Spleen (tissue), 7 donors: ENCODE measurements around the gene CTNNA1.

Experiments used
- POLR2A ChIP-seq, 3 donors: fragments of 450-650 bp; IDR thresholded peaks; one replicate each; pipeline ENCODE4 v1.5.1; 2017; ENCODE audit warnings: antibody characterized with exemption in 3 of 3, mild to moderate bottlenecking in 1 of 3
- POLR2AphosphoS5 ChIP-seq, 3 donors: sonication (generic); formaldehyde crosslinking; IDR thresholded peaks; one replicate each; pipeline ENCODE4 v1.5.1; 2017; ENCODE audit warnings: antibody characterized with exemption in 3 of 3
- TF ChIP-seq, protein P1 (sequence below), 11 experiments: fragments of 200-600 bp in 7 of 11; fragments of 450-650 bp in 4 of 11; sonication (generic) in 4 of 11; IDR thresholded peaks in 8 of 11; conservative IDR thresholded peaks in 3 of 11; 1 replicate in 7 of 11; 2 replicates in 4 of 11; pipeline versions ENCODE4 v1.4.0 to v1.8.0; 2016 to 2021; ENCODE audit warnings: antibody characterized with exemption in 11 of 11, inconsistent platforms in 4 of 11, mild to moderate bottlenecking in 1 of 11
- donor health status: DM: no; HTN: no; CAD: no; lungs with moderate emphysema.
- donor health status: DM: no; HTN: no; CAD: no.
- donor health status: DM: no; HTN: no; CAD: no.

DNA sequence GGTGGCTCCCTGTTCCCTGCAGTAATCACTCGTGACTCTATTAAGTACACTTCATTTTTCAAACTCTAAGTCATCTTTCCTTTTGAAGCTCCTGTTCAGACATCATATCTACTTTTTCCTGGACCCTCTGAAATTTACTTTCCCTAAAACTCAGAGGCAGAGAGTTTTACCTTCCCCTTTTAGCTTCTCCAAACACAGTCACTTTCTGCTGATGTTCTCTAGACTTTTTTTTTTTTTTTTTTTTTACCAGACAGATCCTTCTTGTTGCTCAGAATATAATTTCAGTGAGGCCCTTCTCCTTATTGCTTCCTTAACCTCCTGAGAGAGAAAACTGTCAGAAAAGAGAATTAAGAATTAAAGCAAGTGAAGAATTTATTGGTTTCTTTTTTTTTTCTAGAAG lies 208.5 kb downstream of the CTNNA1 start:
- TF ChIP-seq, protein P1, sequence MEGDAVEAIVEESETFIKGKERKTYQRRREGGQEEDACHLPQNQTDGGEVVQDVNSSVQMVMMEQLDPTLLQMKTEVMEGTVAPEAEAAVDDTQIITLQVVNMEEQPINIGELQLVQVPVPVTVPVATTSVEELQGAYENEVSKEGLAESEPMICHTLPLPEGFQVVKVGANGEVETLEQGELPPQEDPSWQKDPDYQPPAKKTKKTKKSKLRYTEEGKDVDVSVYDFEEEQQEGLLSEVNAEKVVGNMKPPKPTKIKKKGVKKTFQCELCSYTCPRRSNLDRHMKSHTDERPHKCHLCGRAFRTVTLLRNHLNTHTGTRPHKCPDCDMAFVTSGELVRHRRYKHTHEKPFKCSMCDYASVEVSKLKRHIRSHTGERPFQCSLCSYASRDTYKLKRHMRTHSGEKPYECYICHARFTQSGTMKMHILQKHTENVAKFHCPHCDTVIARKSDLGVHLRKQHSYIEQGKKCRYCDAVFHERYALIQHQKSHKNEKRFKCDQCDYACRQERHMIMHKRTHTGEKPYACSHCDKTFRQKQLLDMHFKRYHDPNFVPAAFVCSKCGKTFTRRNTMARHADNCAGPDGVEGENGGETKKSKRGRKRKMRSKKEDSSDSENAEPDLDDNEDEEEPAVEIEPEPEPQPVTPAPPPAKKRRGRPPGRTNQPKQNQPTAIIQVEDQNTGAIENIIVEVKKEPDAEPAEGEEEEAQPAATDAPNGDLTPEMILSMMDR (IDR thresholded peaks at IDR 0.05 in 8 of 11, conservative IDR thresholded peaks at IDR 0.05 in 3 of 11) = no peak
- TF ChIP-seq POLR2A (IDR thresholded peaks at IDR 0.05) (no peak), POLR2AphosphoS5 (IDR thresholded peaks at IDR 0.05) (no peak)
